ENCODE measurements around the gene RRAGC.

The RRAGC gene

DNA sequence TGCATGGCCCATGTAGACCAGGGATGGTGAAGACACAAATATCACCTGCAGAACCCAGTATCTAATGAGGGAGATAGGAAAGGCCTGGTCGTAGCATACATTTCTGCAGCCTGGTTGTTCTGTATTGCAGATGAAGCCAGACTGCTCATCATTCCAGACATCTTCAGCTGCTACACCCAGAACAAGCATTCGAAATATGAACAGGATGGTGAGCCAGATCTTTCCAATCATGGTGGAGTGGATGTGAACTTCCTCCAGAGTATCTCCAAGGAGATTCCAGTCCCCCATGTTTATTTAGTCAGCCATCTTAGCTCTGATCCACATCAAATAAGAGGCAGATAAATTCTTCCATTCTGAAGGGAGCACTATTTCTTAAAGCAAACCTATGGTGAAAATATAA, 16.2 kb upstream of the RRAGC start:
- DNase-seq (ENCODE audit: low spot score), result no peak
- TF ChIP-seq, protein P1, sequence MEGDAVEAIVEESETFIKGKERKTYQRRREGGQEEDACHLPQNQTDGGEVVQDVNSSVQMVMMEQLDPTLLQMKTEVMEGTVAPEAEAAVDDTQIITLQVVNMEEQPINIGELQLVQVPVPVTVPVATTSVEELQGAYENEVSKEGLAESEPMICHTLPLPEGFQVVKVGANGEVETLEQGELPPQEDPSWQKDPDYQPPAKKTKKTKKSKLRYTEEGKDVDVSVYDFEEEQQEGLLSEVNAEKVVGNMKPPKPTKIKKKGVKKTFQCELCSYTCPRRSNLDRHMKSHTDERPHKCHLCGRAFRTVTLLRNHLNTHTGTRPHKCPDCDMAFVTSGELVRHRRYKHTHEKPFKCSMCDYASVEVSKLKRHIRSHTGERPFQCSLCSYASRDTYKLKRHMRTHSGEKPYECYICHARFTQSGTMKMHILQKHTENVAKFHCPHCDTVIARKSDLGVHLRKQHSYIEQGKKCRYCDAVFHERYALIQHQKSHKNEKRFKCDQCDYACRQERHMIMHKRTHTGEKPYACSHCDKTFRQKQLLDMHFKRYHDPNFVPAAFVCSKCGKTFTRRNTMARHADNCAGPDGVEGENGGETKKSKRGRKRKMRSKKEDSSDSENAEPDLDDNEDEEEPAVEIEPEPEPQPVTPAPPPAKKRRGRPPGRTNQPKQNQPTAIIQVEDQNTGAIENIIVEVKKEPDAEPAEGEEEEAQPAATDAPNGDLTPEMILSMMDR (IDR thresholded peaks at IDR 0.05; ENCODE audit: borderline replicate concordance, control extremely low read depth, extremely low read depth, insufficient read depth, missing control alignments), result no peak
- in situ Hi-C loops (cut with MboI; ENCODE audit: low sequenced_read_pairs, unreplicated experiment), result no loop called here

DNA sequence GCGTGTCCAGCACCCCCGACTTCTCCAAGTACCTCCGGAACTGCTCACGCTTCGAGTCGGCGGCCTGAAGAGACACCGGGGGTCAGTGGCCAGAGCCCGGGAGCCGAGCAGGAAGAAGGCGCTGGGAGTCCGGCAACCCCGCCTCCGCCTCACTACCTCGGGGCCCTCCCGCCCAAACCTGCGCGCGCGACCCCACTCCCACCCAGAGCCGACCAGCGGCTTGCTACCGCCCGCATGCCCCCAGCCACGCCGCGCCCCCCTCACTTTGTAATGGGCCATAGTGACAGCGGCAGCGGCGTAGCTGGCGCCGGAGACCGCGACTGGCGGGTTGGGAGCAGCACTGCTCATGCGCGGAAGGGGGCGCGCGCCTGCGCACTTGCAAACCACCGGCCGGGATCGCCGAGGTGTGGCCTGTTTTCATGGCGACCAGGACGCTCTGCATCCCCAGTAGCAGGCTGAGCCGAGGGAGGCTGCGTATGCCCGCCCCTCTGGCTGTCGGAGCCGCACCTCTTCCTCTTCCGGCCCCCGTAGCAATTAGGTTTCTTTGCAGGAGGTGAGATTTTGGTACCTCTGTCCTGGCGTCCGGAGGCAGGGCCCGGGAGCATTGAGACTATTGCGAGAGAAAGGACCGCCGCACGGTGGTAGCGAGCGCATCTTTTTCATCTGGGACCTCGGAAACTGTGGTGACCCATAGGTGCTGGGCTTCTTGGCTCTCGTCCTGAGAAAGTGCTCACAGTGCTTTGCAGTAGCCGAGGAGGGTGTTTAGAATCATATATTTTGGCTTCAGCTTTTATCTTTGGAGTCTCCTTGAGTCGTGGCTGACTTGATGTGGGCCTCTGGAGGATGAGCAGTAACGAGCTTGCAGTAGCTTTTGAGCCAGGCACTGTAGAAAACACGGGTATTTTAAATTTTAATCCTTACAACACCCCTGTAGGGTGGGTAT, 13.7 kb upstream of the RRAGC start, which contains the start of gene MYCBP:
Gene MYCBP (minus strand): TSS at position 322 of the 943 bp plus-strand sequence. CDS start 43 bp downstream, at position 279.
- in situ Hi-C loops (cut with MboI; ENCODE audit: low sequenced_read_pairs, unreplicated experiment), result no loop called here

DNA sequence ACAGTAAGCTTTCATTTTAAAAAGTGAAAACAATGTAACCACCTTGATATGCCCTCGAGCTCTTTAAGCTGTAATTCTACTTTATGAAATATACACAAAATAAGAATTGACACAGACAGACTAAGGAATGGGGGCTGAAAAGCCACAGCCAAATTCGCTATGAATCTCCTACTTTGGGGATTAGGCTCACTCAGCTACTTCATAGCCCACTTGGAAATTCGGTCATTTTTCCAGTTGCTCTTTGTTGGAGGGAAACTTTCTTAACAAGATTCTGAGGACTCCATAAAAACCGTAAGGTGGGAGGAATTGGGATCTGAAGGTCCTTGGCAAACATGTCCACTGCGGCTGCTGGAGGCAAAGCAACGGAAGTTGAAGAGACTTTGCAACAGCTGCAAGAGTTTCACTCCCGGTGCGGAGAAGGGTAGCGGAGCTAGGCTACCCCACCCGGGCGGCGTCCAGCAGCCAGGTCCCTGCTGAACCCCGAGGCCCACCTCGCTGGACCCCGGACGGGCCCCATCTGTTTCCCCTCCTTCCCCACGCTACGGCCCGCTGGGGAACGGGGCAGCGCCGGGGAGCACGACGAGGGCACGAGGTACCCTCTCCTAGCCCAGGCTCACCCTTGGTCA, 12.9 kb upstream of the RRAGC start:
- in situ Hi-C loops (cut with MboI; ENCODE audit: low sequenced_read_pairs, unreplicated experiment), result no loop called here
- DNase-seq (ENCODE audit: low spot score), result peak; percentile 52

More for the DNA sequence above, 13.7 kb upstream of the RRAGC start, which contains the start of gene MYCBP:
- DNase-seq (ENCODE audit: low spot score), result peak; percentile 99
- TF ChIP-seq, protein P1 (IDR thresholded peaks at IDR 0.05; ENCODE audit: borderline replicate concordance, control extremely low read depth, extremely low read depth, insufficient read depth, missing control alignments), result no peak

DNA sequence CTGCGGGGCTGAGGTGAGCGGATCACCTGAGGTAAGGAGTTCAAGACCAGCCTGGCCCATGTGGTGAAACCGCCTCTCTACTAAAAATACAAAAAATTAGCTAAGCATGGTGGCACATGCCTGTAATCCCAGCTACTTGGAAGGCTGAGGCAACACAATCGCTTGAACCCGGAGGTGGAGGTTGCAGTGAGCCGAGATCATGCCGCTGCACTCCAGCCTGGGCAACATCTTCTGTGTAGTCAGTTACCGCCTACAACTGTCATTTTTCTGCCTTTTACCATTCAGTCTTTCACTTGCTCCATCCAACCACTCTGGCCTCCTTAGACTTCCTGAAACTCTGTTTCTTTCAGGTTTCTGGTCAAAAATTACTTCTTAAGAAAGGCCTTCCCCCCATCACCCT, 11.4 kb upstream of the RRAGC start:
- DNase-seq (ENCODE audit: low spot score), result no peak
- TF ChIP-seq, protein P1 (IDR thresholded peaks at IDR 0.05; ENCODE audit: borderline replicate concordance, control extremely low read depth, extremely low read depth, insufficient read depth, missing control alignments), result no peak
- in situ Hi-C loops (cut with MboI; ENCODE audit: low sequenced_read_pairs, unreplicated experiment), result no loop called here

More for the DNA sequence above, 12.9 kb upstream of the RRAGC start:
- TF ChIP-seq, protein P1 (IDR thresholded peaks at IDR 0.05; ENCODE audit: borderline replicate concordance, control extremely low read depth, extremely low read depth, insufficient read depth, missing control alignments), result no peak

DNA sequence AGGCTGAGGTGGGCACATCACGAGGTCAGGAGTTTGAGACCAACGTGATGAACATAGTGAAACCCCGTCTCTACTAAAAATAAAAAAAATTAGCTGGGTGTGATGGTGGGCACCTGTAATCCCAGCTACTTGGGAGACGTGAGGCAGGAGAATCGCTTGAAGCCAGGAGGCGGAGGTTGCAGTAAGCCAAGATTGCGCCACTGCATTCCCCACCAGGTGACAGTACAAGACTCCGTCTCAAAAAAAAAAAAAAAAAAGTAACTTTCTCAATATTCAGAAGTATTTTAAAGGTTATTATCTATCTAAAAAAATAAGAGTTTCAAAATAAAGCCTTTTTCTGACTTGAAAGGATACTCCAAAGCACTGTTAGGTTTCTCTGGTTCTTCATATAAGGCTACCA, 7.6 kb upstream of the RRAGC start:
- in situ Hi-C loops (cut with MboI; ENCODE audit: low sequenced_read_pairs, unreplicated experiment), result no loop called here
- DNase-seq (ENCODE audit: low spot score), result no peak
- TF ChIP-seq, protein P1 (IDR thresholded peaks at IDR 0.05; ENCODE audit: borderline replicate concordance, control extremely low read depth, extremely low read depth, insufficient read depth, missing control alignments), result no peak

DNA sequence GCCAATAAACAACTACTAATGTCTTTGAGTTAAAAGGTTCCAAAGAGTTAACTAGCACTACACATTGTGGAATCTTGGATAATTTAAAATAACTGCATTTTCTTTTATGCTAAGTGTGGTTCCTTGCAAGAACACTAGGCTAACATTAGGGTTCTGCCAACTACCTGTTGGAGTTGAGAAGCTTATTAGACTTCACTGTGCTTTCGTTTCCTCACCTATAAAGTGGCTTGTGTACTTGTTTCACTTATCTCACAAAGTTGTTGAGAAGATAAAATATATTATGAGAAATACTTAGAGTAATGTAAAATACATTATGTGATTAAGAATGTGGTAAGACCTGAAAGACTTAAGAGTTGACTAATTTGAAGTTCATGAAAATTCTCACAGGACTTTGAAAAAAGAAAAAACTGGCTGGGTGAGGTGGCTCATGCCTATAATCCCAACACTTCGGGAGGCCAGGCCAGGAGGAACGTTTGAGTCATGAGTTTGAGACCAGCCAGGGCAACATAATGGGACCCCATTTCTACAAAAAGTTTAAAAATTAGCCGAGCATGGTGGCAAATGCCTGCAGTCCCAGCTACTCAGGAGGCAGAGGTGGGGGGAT, 5.6 kb upstream of the RRAGC start:
- in situ Hi-C loops (cut with MboI; ENCODE audit: low sequenced_read_pairs, unreplicated experiment), result no loop called here
- DNase-seq (ENCODE audit: low spot score), result no peak
- TF ChIP-seq, protein P1 (IDR thresholded peaks at IDR 0.05; ENCODE audit: borderline replicate concordance, control extremely low read depth, extremely low read depth, insufficient read depth, missing control alignments), result no peak
